ENCODE results near the gene ITGB4.

ITGB4 gene

GRCh38 chr17:75779987-75780889 is 59.0 kb downstream of the ITGB4 start:
- no peak for DNase-seq
- TF ChIP-seq POLR2A (IDR thresholded peaks at IDR 0.05; ENCODE audit: low read length) (peak; percentile 89), GATA1 (IDR thresholded peaks at IDR 0.05; ENCODE audit: low read depth, low read length) (no peak)

GRCh38 chr17:75783069-75783783 is 62.0 kb downstream of the ITGB4 start:
- peak; percentile 73 to 82 for DNase-seq

GRCh38 chr17:75783803-75784472 is 62.7 kb downstream of the ITGB4 start:
- DNase-seq = no peak
- TF ChIP-seq GATA1 (IDR thresholded peaks at IDR 0.05; ENCODE audit: low read depth, low read length) (no peak), POLR2A (IDR thresholded peaks at IDR 0.05; ENCODE audit: low read length) (no peak)

More at GRCh38 chr17:75783069-75783783, 62.0 kb downstream of the ITGB4 start:
- no peak for TF ChIP-seq POLR2A (IDR thresholded peaks at IDR 0.05; ENCODE audit: low read length)
- no peak for TF ChIP-seq GATA1 (IDR thresholded peaks at IDR 0.05; ENCODE audit: low read depth, low read length)

GRCh38 chr17:75784473-75785015 is 63.3 kb downstream of the ITGB4 start, which contains the start of gene UNK:
Gene UNK, plus strand, starts transcription at chr17:75784806. Its CDS starts 75 bp downstream, at chr17:75784881.
- DNase-seq = peak; percentile 99
- TF ChIP-seq GATA1 (IDR thresholded peaks at IDR 0.05; ENCODE audit: low read depth, low read length) (no peak), POLR2A (IDR thresholded peaks at IDR 0.05; ENCODE audit: low read length) (peak; percentile 72)

- TF ChIP-seq GATA1 (IDR thresholded peaks at IDR 0.05; ENCODE audit: low read depth, low read length) = no peak
- TF ChIP-seq POLR2A (IDR thresholded peaks at IDR 0.05; ENCODE audit: low read length) = peak; percentile 83
- DNase-seq = peak; percentile 97 to 98
These were observed 64.0 kb downstream of the ITGB4 start for GRCh38 chr17:75785016-75785890.

GRCh38 chr17:75791254-75791653 is 70.0 kb downstream of the ITGB4 start:
- TF ChIP-seq GATA1 (IDR thresholded peaks at IDR 0.05; ENCODE audit: low read depth, low read length) (no peak), POLR2A (IDR thresholded peaks at IDR 0.05; ENCODE audit: low read length) (no peak)
- DNase-seq = no peak

- DNase-seq = no peak
- TF ChIP-seq GATA1 (IDR thresholded peaks at IDR 0.05; ENCODE audit: low read depth, low read length) = no peak
- TF ChIP-seq POLR2A (IDR thresholded peaks at IDR 0.05; ENCODE audit: low read length) = no peak
These were observed 72.2 kb downstream of the ITGB4 start for GRCh38 chr17:75793460-75793859.

- TF ChIP-seq POLR2A (IDR thresholded peaks at IDR 0.05; ENCODE audit: low read length) (no peak), GATA1 (IDR thresholded peaks at IDR 0.05; ENCODE audit: low read depth, low read length) (no peak)
- no peak for DNase-seq
These were observed 74.8 kb downstream of the ITGB4 start for GRCh38 chr17:75795820-75796607.

GRCh38 chr17:75799402-75799801 is 78.1 kb downstream of the ITGB4 start:
- no peak for DNase-seq
- TF ChIP-seq POLR2A (IDR thresholded peaks at IDR 0.05; ENCODE audit: low read length) = no peak
- TF ChIP-seq GATA1 (IDR thresholded peaks at IDR 0.05; ENCODE audit: low read depth, low read length) = no peak

- TF ChIP-seq GATA1 (IDR thresholded peaks at IDR 0.05; ENCODE audit: low read depth, low read length) (no peak), POLR2A (IDR thresholded peaks at IDR 0.05; ENCODE audit: low read length) (no peak)
- DNase-seq = no peak
These were observed 82.6 kb downstream of the ITGB4 start for GRCh38 chr17:75803883-75804282.

GRCh38 chr17:75806822-75807500 is 85.7 kb downstream of the ITGB4 start:
- TF ChIP-seq GATA1 (IDR thresholded peaks at IDR 0.05; ENCODE audit: low read depth, low read length) = no peak
- no peak for TF ChIP-seq POLR2A (IDR thresholded peaks at IDR 0.05; ENCODE audit: low read length)
- DNase-seq = no peak

Data from erythroblast (primary cell).